ENCODE data around the gene ANKHD1. TPM values are rescaled to one million over a fixed set of nuclear protein-coding genes. Genes with fewer than 3 reads are reported as not detected.

The ANKHD1 gene
- total RNA-seq, 2 experiments from 2014 or later: 90.6 to 143 TPM

DNA sequence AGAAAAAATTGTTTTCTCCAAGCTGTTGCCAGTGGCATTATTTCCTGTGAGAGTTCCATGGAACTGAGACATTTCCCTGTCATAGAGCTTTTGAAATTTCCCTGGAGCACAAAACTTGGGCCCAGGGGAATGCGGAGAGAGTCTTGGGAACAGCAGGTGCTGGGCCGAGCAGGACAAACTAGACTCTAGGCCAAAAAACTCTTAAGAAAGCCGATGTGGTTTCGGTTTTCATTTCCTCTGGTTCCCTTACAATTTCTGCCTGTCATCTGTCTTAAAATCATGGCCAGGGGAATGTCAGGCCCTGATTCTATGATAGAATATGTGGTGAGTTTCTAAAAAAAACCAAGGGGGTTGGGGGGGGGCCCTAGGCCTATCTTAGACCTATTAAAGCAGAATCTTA is 167.6 kb downstream of the ANKHD1 start:
- no peak overlapping the region for H3K27ac ChIP-seq (ENCODE audit: low read depth, low read length, poor library complexity, severe bottlenecking)
- no peaks in the 10 kb centered on the region for H3K9me2 ChIP-seq (ENCODE audit: insufficient read depth, low read length)
- H3K4me1 ChIP-seq (ENCODE audit: insufficient read depth, low read length, poor library complexity, severe bottlenecking): peaks cover 13% of the 10 kb centered on the region
- POLR2A ChIA-PET: interaction anchor here (0.5 to 1.4 kb wide), 7 partner anchors 9 to 311 kb away, joined by 3 to 6 read pairs (median 3); partner anchors contain the start of gene PCDHA4
- TF ChIP-seq EZH2phosphoT487 (IDR thresholded peaks at IDR 0.05; ENCODE audit: borderline replicate concordance, low read depth, low read length): no peak
- TF ChIP-seq, protein P1, sequence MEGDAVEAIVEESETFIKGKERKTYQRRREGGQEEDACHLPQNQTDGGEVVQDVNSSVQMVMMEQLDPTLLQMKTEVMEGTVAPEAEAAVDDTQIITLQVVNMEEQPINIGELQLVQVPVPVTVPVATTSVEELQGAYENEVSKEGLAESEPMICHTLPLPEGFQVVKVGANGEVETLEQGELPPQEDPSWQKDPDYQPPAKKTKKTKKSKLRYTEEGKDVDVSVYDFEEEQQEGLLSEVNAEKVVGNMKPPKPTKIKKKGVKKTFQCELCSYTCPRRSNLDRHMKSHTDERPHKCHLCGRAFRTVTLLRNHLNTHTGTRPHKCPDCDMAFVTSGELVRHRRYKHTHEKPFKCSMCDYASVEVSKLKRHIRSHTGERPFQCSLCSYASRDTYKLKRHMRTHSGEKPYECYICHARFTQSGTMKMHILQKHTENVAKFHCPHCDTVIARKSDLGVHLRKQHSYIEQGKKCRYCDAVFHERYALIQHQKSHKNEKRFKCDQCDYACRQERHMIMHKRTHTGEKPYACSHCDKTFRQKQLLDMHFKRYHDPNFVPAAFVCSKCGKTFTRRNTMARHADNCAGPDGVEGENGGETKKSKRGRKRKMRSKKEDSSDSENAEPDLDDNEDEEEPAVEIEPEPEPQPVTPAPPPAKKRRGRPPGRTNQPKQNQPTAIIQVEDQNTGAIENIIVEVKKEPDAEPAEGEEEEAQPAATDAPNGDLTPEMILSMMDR (conservative IDR thresholded peaks at IDR 0.05; ENCODE audit: low read length): no peak
- H3K36me3 ChIP-seq (ENCODE audit: insufficient read depth, low read length): peaks cover 38% of the 10 kb centered on the region
- intact Hi-C loops (cut with micrococcal nuclease; ENCODE audit: unreplicated experiment): no loop called here
- H3K4me3 ChIP-seq (ENCODE audit: low read depth, low read length, poor library complexity, severe bottlenecking): no peak overlapping the region
- H3K9me3 ChIP-seq (ENCODE audit: low read length): no peaks in the 10 kb centered on the region
- CTCF ChIA-PET (ENCODE audit: unreplicated experiment): no interaction called here
- H3K4me2 ChIP-seq (ENCODE audit: low read length): no peak overlapping the region
- no peak overlapping the region for H2AFZ ChIP-seq (ENCODE audit: low read length)
- peaks cover 17% of the 10 kb centered on the region for H3K79me2 ChIP-seq (ENCODE audit: insufficient read depth, low read depth, low read length)
- no TSS peak for BruUV-seq (replicated peaks)
- no peaks in the 10 kb centered on the region for H4K20me1 ChIP-seq (ENCODE audit: insufficient read depth, low read length)
- no peak for DNase-seq (ENCODE audit: low spot score)

DNA sequence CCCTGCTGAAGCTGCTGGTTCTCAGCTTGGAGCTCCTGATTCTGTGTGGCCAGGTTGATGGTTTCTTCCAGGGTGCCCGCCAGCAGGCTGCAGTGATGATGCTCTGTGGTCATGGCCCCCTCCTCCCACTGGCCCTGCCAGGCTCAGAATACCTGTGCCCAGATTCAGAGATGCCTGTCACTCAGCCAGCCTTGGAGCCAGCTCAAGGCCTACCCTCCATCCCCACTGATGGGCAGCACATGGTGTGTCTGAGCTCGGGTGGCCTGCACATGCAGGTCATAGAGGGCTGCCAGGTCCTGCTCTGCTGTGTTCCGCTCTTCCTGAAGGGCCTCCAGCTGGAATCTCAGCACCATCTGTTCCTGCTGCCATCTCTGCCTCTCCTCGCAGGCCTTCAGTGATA is 168.4 kb downstream of the ANKHD1 start:
- CTCF ChIA-PET (ENCODE audit: unreplicated experiment): no interaction called here
- Histone ChIP-seq H3K79me2 (ENCODE audit: insufficient read depth, low read depth, low read length) (peaks cover 14% of the 10 kb centered on the region), H2AFZ (ENCODE audit: low read length) (no peak overlapping the region), H3K36me3 (ENCODE audit: insufficient read depth, low read length) (peaks cover 38% of the 10 kb centered on the region), H4K20me1 (ENCODE audit: insufficient read depth, low read length) (no peaks in the 10 kb centered on the region), H3K27ac (ENCODE audit: low read depth, low read length, poor library complexity, severe bottlenecking) (no peak overlapping the region), H3K4me3 (ENCODE audit: low read depth, low read length, poor library complexity, severe bottlenecking) (no peak overlapping the region), H3K9me2 (ENCODE audit: insufficient read depth, low read length) (no peaks in the 10 kb centered on the region), H3K9me3 (ENCODE audit: low read length) (no peaks in the 10 kb centered on the region), H3K4me2 (ENCODE audit: low read length) (no peak overlapping the region), H3K4me1 (ENCODE audit: insufficient read depth, low read length, poor library complexity, severe bottlenecking) (peaks cover 13% of the 10 kb centered on the region)
- BruUV-seq (replicated peaks): no TSS peak
- TF ChIP-seq, protein P1 (conservative IDR thresholded peaks at IDR 0.05; ENCODE audit: low read length): no peak
- no peak for TF ChIP-seq EZH2phosphoT487 (IDR thresholded peaks at IDR 0.05; ENCODE audit: borderline replicate concordance, low read depth, low read length)
- POLR2A ChIA-PET: interaction anchor here (0.8 to 1.4 kb wide), 2 partner anchors 14 to 237 kb away, joined by 3 to 6 read pairs; partner anchors contain the start of gene PCDHA4
- intact Hi-C loops (cut with micrococcal nuclease; ENCODE audit: unreplicated experiment): no loop called here
- DNase-seq (ENCODE audit: low spot score): no peak

DNA sequence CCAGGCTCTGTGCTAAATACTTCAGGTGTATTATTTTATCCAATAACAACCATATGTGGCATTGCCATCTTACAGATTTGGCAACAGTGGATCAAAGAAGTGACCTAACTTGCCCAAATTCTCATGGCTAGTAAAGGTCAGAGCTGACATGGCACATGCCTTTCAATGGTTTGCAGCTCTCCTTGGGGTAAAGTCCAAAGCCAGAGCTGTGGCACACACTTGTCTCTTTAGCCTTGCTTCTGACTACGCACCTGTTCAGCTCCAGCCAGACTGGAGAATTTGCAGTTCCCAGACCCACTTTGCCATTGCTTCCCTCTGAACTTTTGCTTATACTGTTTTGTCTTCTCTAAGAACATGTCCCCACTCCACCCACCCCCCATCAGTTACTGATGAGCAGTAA is 168.9 kb downstream of the ANKHD1 start:
- Histone ChIP-seq H3K9me2 (ENCODE audit: insufficient read depth, low read length) (no peaks in the 10 kb centered on the region), H2AFZ (ENCODE audit: low read length) (no peak overlapping the region), H3K4me2 (ENCODE audit: low read length) (no peak overlapping the region), H3K4me1 (ENCODE audit: insufficient read depth, low read length, poor library complexity, severe bottlenecking) (peaks cover 11% of the 10 kb centered on the region), H3K4me3 (ENCODE audit: low read depth, low read length, poor library complexity, severe bottlenecking) (no peak overlapping the region), H3K79me2 (ENCODE audit: insufficient read depth, low read depth, low read length) (peaks cover 10% of the 10 kb centered on the region), H3K9me3 (ENCODE audit: low read length) (no peaks in the 10 kb centered on the region), H3K36me3 (ENCODE audit: insufficient read depth, low read length) (peaks cover 38% of the 10 kb centered on the region), H3K27ac (ENCODE audit: low read depth, low read length, poor library complexity, severe bottlenecking) (no peak overlapping the region), H4K20me1 (ENCODE audit: insufficient read depth, low read length) (no peaks in the 10 kb centered on the region)
- DNase-seq (ENCODE audit: low spot score): no peak
- TF ChIP-seq EZH2phosphoT487 (IDR thresholded peaks at IDR 0.05; ENCODE audit: borderline replicate concordance, low read depth, low read length): no peak
- TF ChIP-seq, protein P1 (conservative IDR thresholded peaks at IDR 0.05; ENCODE audit: low read length): no peak
- POLR2A ChIA-PET: interaction anchor here (0.6 to 1.4 kb wide), 2 partner anchors 15 to 1112 kb away, joined by 3 to 5 read pairs; no protein-coding TSS in a partner anchor
- BruUV-seq (replicated peaks): no TSS peak
- intact Hi-C loops (cut with micrococcal nuclease; ENCODE audit: unreplicated experiment): no loop called here
- CTCF ChIA-PET (ENCODE audit: unreplicated experiment): no interaction called here

Data from OCI-LY7 (cell line).